GM21367 (cell line): ENCODE data around the gene POU3F3.

Experiments used
- ATAC-seq: cut with Tn5 transposase; IDR thresholded peaks from one replicate; pipeline ENCODE4 v1.9.1; 2021; ENCODE audit not compliant: unreplicated experiment

Gene POU3F3

DNA sequence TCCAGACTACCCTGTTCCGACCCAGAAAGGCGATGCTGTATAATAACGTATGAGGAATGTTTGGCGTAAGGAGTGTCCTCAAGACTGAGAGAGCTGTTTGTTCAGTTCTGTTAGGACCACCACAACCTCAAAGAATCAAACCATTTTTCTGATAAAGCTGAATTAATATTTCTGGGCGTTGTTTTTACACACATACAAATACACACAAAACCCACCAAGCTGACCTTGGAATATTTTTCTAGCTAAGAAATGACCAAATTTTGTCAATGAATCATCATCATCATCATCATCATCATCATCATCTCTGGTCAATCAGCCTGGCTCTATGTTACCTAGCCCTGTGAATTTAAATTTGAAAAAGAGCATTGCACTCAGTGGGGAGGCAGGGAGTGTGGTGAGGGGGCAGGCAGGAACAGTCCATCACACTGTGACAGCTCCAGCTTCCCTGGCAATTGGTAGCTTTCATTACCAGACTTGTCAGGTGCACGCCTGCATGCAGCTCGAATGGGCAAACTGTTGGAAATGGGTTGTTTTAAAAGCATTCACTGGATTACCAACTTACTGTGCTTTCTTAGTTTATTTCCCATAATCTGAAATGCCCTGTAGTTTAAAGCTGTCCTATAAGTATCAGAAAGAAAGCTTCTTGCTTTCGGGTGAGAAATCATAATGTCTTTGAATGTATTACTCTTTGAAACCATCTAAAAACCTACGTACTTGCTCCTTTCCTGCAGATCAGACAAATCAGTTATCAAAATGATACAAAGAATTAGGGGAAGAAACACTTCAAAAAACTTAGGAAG lies 6.9 kb upstream of the POU3F3 start:
- ATAC-seq = no peak

- no peak for ATAC-seq
Observed at GRCh38 chr2:104847586-104848160, 6.2 kb upstream of the POU3F3 start.

GRCh38 chr2:104848526-104848925 lies 5.4 kb upstream of the POU3F3 start:
- no peak for ATAC-seq

GRCh38 chr2:104849101-104849500 lies 4.8 kb upstream of the POU3F3 start:
- no peak for ATAC-seq

DNA sequence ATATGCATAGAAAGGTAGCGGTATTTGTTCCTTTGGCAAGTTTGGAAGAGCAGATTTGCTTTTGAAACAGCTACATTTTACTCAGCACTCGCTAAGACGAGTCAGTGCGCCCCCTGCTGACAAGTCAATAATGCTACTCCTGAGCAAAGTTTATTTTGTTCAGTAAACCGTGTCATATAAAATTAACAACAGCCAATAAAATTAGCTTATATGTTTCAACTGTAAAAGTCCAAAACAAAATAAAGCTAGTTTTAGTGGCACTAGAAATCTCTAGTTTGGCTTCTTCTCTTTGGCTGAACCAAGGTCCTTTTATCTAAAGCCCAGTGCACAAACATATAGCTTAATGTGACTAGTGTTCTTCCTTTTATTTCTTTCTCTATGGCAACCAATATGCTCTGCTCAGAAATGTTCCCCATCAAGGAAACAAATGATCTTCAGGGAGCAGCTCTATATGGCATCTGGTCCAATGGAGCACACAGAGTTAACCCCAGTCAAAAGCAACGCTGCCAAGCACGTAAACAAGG lies 4.2 kb upstream of the POU3F3 start:
- no peak for ATAC-seq

- no peak for ATAC-seq
Observed at GRCh38 chr2:104850361-104851290, 3.3 kb upstream of the POU3F3 start.

DNA sequence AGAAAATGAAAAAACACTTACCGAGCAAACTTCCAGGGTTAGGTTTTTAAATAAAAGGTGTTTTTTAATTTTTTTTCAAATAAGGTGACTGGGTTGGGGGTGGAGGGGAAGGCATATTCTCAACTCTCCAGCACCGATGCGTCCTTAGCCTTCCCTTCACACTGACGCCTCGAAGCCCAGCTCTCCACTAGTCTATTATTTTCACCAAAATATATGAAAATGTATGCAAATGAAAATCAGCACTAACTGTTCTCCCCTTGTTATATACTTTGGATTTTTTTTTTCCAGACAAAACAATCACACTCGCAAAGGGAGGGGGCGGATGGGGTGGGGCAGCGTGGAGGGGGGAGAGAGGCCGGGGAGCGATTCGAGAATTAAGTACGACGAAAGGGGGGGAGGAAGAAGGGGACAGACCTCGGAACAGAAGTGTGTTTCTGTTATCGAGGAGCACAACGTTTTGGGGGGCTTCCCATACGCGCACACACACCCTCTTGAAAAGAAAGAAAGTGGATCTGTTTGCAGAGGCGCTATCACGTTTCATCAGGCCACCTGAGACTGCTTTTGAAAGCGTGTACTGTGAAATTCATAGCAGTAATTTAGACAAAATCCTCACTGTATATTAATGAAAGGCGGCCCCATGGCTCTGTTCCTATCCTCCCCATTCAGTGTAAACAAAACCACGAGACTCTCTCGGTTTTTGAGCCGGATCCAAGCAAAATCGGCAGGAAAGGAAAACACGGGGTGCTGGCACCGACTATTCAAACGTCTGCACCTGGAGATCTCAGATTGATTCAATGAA lies 2.4 kb upstream of the POU3F3 start:
- no peak for ATAC-seq

DNA sequence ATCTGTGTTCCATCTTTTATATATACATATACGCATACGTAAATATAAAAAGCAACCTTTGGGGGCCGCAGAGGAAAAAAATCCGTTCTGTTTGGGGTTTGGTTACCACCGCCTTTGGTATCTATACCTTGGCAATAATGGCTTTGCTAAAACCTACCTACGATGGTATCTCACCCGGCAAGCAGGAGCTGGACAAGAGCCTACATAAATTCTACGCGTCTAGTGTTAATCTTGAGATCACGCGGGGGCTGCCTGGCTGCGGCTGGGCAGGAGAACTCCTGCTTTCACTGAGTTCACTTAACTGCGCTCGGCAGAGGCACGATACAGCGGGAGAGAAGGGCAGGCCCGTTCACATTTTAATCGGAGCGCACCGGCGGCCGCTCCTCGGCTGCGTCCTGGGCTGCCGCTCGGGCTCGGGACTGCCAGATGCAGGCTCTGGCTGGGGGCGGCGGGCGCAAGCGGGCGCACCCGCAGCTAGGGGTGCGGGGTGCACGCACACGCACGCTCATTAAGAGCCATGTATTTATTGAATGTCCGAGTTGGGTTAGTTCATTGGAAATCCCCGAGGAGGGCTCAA lies 1.7 kb upstream of the POU3F3 start:
- ATAC-seq = no peak

- ATAC-seq = no peak
Observed at GRCh38 chr2:104854498-104855220, 744 bp downstream of the POU3F3 start.

DNA sequence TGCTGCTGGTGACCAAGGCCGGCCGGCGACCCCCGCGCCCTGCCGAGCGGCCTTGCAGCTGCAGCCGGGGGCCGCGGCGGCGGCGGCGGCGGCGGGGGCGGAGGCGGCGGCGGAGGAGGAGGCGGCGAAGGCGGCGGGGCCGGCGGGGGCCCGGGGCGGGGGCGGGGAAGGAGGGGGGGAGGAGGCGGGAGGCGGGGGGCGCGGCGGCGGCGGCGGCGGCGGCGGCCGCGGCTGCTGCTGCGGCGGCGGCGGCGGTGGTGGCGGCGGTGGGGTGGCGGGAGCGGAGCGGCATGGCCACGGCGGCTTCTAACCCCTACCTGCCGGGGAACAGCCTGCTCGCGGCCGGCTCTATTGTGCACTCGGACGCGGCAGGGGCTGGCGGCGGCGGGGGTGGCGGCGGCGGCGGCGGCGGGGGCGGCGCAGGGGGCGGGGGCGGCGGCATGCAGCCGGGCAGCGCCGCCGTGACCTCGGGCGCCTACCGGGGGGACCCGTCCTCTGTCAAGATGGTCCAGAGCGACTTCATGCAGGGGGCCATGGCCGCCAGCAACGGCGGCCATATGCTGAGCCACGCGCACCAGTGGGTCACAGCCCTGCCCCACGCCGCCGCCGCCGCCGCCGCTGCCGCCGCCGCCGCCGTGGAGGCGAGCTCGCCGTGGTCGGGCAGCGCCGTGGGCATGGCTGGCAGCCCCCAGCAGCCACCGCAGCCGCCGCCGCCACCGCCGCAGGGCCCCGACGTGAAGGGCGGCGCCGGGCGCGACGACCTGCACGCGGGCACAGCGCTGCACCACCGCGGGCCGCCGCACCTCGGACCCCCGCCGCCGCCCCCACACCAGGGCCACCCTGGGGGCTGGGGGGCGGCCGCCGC lies 1.5 kb downstream of the POU3F3 start:
- ATAC-seq = no peak

DNA sequence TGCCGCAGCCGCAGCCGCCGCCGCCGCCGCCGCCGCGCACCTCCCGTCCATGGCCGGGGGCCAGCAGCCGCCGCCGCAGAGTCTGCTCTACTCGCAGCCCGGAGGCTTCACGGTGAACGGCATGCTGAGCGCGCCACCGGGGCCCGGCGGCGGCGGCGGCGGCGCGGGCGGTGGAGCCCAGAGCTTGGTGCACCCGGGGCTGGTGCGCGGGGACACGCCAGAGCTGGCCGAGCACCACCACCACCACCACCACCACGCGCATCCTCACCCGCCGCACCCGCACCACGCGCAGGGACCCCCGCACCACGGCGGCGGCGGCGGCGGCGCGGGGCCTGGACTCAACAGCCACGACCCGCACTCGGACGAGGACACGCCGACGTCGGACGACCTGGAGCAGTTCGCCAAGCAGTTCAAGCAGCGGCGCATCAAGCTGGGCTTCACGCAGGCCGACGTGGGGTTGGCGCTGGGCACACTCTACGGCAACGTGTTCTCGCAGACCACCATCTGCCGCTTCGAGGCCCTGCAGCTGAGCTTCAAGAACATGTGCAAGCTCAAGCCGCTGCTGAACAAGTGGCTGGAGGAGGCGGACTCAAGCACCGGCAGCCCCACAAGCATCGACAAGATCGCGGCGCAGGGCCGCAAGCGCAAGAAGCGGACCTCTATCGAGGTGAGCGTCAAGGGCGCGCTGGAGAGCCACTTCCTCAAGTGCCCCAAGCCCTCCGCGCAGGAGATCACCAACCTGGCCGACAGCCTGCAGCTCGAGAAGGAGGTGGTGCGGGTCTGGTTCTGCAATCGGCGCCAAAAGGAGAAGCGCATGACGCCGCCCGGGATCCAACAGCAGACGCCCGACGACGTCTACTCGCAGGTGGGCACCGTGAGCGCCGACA lies 2.4 kb downstream of the POU3F3 start:
- ATAC-seq = no peak

DNA sequence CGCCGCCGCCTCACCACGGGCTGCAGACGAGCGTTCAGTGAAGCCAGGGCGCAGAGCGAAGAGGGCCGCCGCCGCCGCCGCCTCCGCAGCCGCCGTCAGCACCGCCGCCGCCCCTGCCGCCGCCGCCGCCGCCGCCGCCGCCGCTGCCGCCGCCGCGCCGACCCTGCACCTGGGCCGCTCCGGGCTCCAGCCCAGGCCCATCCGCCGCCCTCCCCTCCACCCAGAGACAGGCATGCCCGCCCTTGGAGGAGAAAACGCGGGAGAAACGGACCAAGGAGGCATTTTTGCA lies 3.0 kb downstream of the POU3F3 start:
- no peak for ATAC-seq

GRCh38 chr2:104857262-104858005 lies 3.5 kb downstream of the POU3F3 start:
- ATAC-seq = no peak

DNA sequence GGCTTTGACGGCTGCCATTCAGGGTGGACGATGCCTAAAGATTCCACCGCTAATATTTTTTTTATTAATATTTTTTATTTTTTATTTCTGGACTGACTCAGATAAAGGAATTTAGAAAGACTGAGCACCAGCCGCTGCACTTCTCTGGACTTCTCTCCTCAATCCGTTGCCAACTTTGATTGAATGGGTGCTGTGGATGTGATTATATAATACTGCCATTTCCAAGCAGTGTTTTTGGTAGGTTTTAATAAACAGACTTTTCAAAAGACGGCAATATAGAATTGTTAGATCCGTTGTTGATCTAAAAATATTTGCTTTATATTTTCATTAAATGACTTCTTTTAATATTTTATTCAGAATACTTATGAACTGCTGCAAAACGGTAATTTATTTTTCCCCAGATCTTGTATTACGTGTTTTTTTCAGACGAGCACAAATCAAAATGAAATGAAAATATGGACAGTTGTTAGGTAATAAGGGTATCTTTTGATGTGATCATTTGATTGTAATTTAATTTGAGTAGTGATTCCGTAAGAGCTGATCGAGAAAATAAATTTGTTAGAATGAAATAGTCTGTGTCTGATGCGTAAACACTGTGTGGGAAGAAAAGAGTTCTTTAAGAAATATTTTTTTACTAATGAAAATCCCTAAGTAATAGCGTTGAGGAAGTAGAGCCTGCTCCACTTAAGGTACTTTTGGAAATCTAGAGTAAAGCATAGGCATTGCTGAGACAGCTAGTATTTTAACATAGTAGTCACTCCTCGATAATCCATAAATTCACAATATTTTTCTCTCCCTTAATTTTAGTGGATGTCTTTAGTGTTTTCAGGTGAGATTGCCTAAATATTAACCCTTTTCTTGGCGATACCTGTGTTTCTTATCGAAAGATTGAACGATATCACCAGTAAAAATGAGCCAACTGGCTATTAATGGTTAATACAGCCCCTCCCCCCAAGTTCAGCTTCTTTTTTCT lies 4.4 kb downstream of the POU3F3 start:
- ATAC-seq = no peak

DNA sequence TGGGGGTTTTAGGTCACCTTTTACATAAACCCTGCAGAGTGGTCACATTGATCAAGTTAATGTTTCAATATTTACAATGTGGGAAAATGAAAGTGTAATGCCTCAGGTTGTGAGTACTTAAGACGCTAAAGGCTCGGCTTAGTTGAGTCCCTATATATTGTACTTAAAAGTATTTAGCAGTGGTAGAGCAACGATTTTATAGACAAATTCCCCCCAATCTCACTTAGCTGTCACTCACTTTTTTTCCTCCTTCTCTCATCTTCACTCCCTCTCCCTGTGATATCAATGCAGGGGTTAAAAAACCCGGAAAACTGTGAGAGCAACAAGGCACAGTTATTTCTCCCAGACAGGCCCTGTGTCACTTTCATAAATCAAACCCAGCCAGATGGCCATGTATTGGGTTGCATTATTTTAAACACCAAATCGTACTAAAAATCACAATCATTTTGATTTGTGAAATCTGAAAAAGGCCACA lies 5.4 kb downstream of the POU3F3 start:
- no peak for ATAC-seq
